ENCODE results near the gene ARL17B. TPM values are rescaled to one million over a fixed set of nuclear protein-coding genes. Genes with fewer than 3 reads are reported as not detected.
"Not testable (repeated sequence)": the region's sequence is repeated elsewhere in the genome, so short reads cannot be mapped to it uniquely, and the experiment has no call there.

The ARL17B gene
- total RNA-seq, 6 donors from 2014 or later: 7.8 to 47.1 (median 21.6) TPM

- not testable (repeated sequence) for H3K36me3 ChIP-seq, H3K4me3 ChIP-seq, H3K27me3 ChIP-seq, H3K27ac ChIP-seq, H3K4me1 ChIP-seq, H3K9me3 ChIP-seq
- peak; percentile 18 to 58 (median 52) for TF ChIP-seq CTCF (IDR thresholded peaks at IDR 0.05)
- 33 to 38% methylated on average over 6 to 8 of the region's 8 CpGs for WGBS, 2 donors
- ATAC-seq (ENCODE audit: low FRiP score in 2 of 2) (peak; percentile 77 to 90), DNase-seq (peak in 1 of 2 donors; percentile 69)
Observed at GRCh38 chr17:46253722-46254121, 107.8 kb downstream of the ARL17B start.

- 85 to 90% methylated on average over 7 to 16 of the region's 31 CpGs for WGBS, 2 donors
- H3K4me1 ChIP-seq; H3K27me3 ChIP-seq; H3K9me3 ChIP-seq; H3K27ac ChIP-seq; H3K4me3 ChIP-seq; ATAC-seq (ENCODE audit: low FRiP score in 2 of 2); H3K36me3 ChIP-seq: not testable (repeated sequence)
- peak in 1 of 2 donors; percentile 74 for DNase-seq
Observed at GRCh38 chr17:46252804-46253203, 108.8 kb downstream of the ARL17B start.

- not testable (repeated sequence) for H3K4me1 ChIP-seq; DNase-seq; H3K36me3 ChIP-seq; ATAC-seq (ENCODE audit: low FRiP score in 2 of 2); H3K9me3 ChIP-seq; H3K27me3 ChIP-seq; H3K4me3 ChIP-seq; H3K27ac ChIP-seq
- WGBS, 2 donors: 82 to 98% methylated on average over 3 of the region's 3 CpGs
Observed at GRCh38 chr17:46249153-46249552, 112.4 kb downstream of the ARL17B start.

GRCh38 chr17:46244949-46245768 lies 116.4 kb downstream of the ARL17B start:
- not testable (repeated sequence) for H3K27me3 ChIP-seq, DNase-seq, H3K9me3 ChIP-seq, H3K36me3 ChIP-seq, H3K4me3 ChIP-seq, H3K27ac ChIP-seq, H3K4me1 ChIP-seq
- peak; percentile 17 to 71 for ATAC-seq (ENCODE audit: low FRiP score in 2 of 2)
- WGBS, 2 donors: 40% methylated on average over 2 of the region's 14 CpGs; no CpG with 5 or more reads in 1 of the 2 donors

- 85% methylated on average over 6 of the region's 27 CpGs; no CpG with 5 or more reads in 1 of the 2 donors for WGBS, 2 donors
Observed at GRCh38 chr17:46244339-46244913, 117.1 kb downstream of the ARL17B start.

GRCh38 chr17:46243928-46244327 lies 117.6 kb downstream of the ARL17B start:
- not testable (repeated sequence) for H3K36me3 ChIP-seq; H3K9me3 ChIP-seq; H3K27ac ChIP-seq; H3K27me3 ChIP-seq; H3K4me1 ChIP-seq; H3K4me3 ChIP-seq; ATAC-seq (ENCODE audit: low FRiP score in 2 of 2)
- WGBS, 2 donors: no CpG with 5 or more reads among the region's 23 CpGs
- peak in 1 of 2 donors; percentile 41 for DNase-seq

More at GRCh38 chr17:46244339-46244913, 117.1 kb downstream of the ARL17B start:
- not testable (repeated sequence) for H3K27me3 ChIP-seq; H3K4me3 ChIP-seq; H3K4me1 ChIP-seq; H3K36me3 ChIP-seq; ATAC-seq (ENCODE audit: low FRiP score in 2 of 2); H3K9me3 ChIP-seq; H3K27ac ChIP-seq; DNase-seq

GRCh38 chr17:46243505-46243904 lies 118.1 kb downstream of the ARL17B start:
- ATAC-seq (ENCODE audit: low FRiP score in 2 of 2) (peak in 1 of 2 donors; percentile 68), DNase-seq (peak in 1 of 2 donors; percentile 60)
- H3K27ac ChIP-seq, H3K4me1 ChIP-seq, H3K9me3 ChIP-seq, H3K27me3 ChIP-seq, H3K36me3 ChIP-seq, H3K4me3 ChIP-seq: not testable (repeated sequence)
- WGBS, 2 donors: 19% methylated on average over 25 of the region's 38 CpGs; no CpG with 5 or more reads in 1 of the 2 donors

GRCh38 chr17:46231359-46231758 lies 130.2 kb downstream of the ARL17B start:
- not testable (repeated sequence) for H3K4me1 ChIP-seq; H3K27me3 ChIP-seq; H3K4me3 ChIP-seq; ATAC-seq (ENCODE audit: low FRiP score in 2 of 2); H3K36me3 ChIP-seq; H3K9me3 ChIP-seq; H3K27ac ChIP-seq; DNase-seq
- WGBS, 2 donors: 64 to 95% methylated on average over 7 to 8 of the region's 8 CpGs

All from upper lobe of left lung (tissue), 6 donors.